NCI-H345 treated with DMSO at 0.1 percent for 48 hours (cell line): ENCODE measurements around the gene AHCTF1.

ENCODE experiments used
- DNase-seq: peaks from one replicate; lab custom pipeline; 2025; ENCODE audit not compliant: unreplicated experiment; lab: John Stamatoyannopoulos, UW

Gene AHCTF1

GRCh38 chr1:246800356-246800755, 131.4 kb downstream of the AHCTF1 start:
- no peak for DNase-seq

GRCh38 chr1:246798606-246799496, 132.9 kb downstream of the AHCTF1 start:
- no peak for DNase-seq

- no peak for DNase-seq
Measured at GRCh38 chr1:246798107-246798506, 133.6 kb downstream of the AHCTF1 start.

- no peak for DNase-seq
Measured at GRCh38 chr1:246797597-246797996, 134.2 kb downstream of the AHCTF1 start.

GRCh38 chr1:246797157-246797556, 134.6 kb downstream of the AHCTF1 start:
- no peak for DNase-seq

- DNase-seq, result no peak
Measured at GRCh38 chr1:246795906-246796694, 135.6 kb downstream of the AHCTF1 start.

- no peak for DNase-seq
Measured at GRCh38 chr1:246794828-246795671, 136.7 kb downstream of the AHCTF1 start.

- no peak for DNase-seq
Measured at GRCh38 chr1:246794048-246794827, 137.5 kb downstream of the AHCTF1 start.

GRCh38 chr1:246793356-246793896, 138.3 kb downstream of the AHCTF1 start:
- DNase-seq, result no peak

GRCh38 chr1:246792603-246793002, 139.1 kb downstream of the AHCTF1 start:
- DNase-seq, result no peak

GRCh38 chr1:246791303-246791918, 140.3 kb downstream of the AHCTF1 start:
- no peak for DNase-seq

- no peak for DNase-seq
Measured at GRCh38 chr1:246790833-246791232, 140.9 kb downstream of the AHCTF1 start.

- no peak for DNase-seq
Measured at GRCh38 chr1:246790364-246790763, 141.4 kb downstream of the AHCTF1 start.

GRCh38 chr1:246789454-246790339, 142.1 kb downstream of the AHCTF1 start:
- DNase-seq, result no peak
